ENCODE results near the gene USP33. TPM values are rescaled to one million over a fixed set of nuclear protein-coding genes. Genes with fewer than 3 reads are reported as not detected.

Gene USP33
- total and polyA plus RNA-seq, 10 of the 15 experiments (the other 5 are each of a cell fraction or from before 2014, with no cell fraction given) = 13.1 to 49.9 (median 32.2) TPM

GRCh38 chr1:77673716-77674355 is 85.8 kb downstream of the USP33 start (continued):
- TF ChIP-seq ZNF592 (IDR thresholded peaks at IDR 0.05) = no peak
- no peak for TF ChIP-seq CBFB (IDR thresholded peaks at IDR 0.05; ENCODE audit: low read depth)
- no peak for TF ChIP-seq TCF7 (IDR thresholded peaks at IDR 0.05; ENCODE audit: borderline replicate concordance)
- no peak for TF ChIP-seq RBBP5 (conservative IDR thresholded peaks at IDR 0.05)
- no peak for TF ChIP-seq NBN (IDR thresholded peaks at IDR 0.05)
- TF ChIP-seq ASH2L (IDR thresholded peaks at IDR 0.05; ENCODE audit: borderline replicate concordance, low read depth) = no peak

DNA sequence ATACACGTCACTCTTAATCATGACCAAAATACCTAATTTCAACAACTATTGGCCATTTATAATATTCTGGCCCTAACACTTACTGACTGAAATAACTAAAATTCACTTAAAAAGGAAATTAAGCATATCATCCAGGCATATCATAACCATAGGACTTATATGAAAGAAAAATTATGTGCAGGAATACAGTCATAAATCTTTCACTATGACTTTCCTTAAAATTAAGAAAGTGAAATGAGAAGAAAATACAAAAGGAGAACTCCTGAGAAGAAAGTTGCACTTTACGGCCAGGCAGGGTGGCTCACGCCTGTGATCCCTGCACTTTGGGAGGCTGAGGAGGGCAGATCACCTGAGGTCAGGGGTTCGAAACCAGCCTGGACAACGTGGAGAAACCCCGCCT is 86.6 kb downstream of the USP33 start:
- CTCF ChIA-PET = interaction anchor here (1.3 kb wide), 1 partner anchor 14 kb away, joined by 4 read pairs; no protein-coding TSS in a partner anchor
- H3K27ac ChIP-seq (ENCODE audit: control insufficient read depth, insufficient read depth) = peak overlapping the region; percentile 42; the same call in 1 of the 2 replicates
- POLR2A ChIA-PET = interaction anchor here (0.5 to 2.2 kb wide), 2 partner anchors 10 to 132 kb away, joined by 3 to 8 read pairs; partner anchors contain the start of gene ZZZ3
- WGBS (ENCODE audit: insufficient coverage, insufficient replicate concordance, low lambda C conversion rate, missing lambda C conversion rate) = 83% methylated on average over 6 of the region's 6 CpGs
- H3K4me3 ChIP-seq = peak overlapping the region; percentile 60; the same call in 1 of the 2 replicates
- RAD21 ChIA-PET (ENCODE audit: unreplicated experiment) = interaction anchor here (0.6 kb wide), 1 partner anchor 96 kb away, joined by 3 read pairs; no protein-coding TSS in a partner anchor
- FAIRE-seq = no peak
- no peaks in the 10 kb centered on the region for H3K9me3 ChIP-seq (replicated peaks; ENCODE audit: control insufficient read depth, insufficient read depth, low read length)
- H4K20me1 ChIP-seq (ENCODE audit: control insufficient read depth, insufficient read depth) = no peaks in the 10 kb centered on the region
- H2AFZ ChIP-seq (ENCODE audit: control insufficient read depth, low read depth, low read length) = no peak overlapping the region
- in situ Hi-C loops (cut with MboI) = no loop called here
- peaks cover 25% of the 10 kb centered on the region for H3K4me1 ChIP-seq (ENCODE audit: control insufficient read depth, insufficient read depth, low read length)
- H3K36me3 ChIP-seq (ENCODE audit: control insufficient read depth in 2 of 2, insufficient read depth in 2 of 2, low read length in 1 of 2) = peaks cover 0 to 3% of the 10 kb centered on the region in 2 experiments; a peak in 1 of 4 replicates
- BruUV-seq (replicated peaks) = no TSS peak
- DNase-seq (ENCODE audit: low read depth, low spot score) = no peak
- no peaks in the 10 kb centered on the region for H3K27me3 ChIP-seq (replicated peaks in 1 of 2; ENCODE audit: control insufficient read depth in 2 of 2, insufficient read depth in 2 of 2, low read length in 1 of 2)
- SMC1A ChIA-PET (ENCODE audit: uncharacterized antibody, unreplicated experiment) = interaction anchor here (0.6 to 2.0 kb wide), 6 partner anchors 8 to 206 kb away, joined by 3 to 7 read pairs (median 4); no protein-coding TSS in a partner anchor
- no peak for ATAC-seq
- H3K79me2 ChIP-seq (ENCODE audit: control insufficient read depth, insufficient read depth, low read length) = peaks cover 97% of the 10 kb centered on the region
- no peak overlapping the region; the same call in 1 of the 2 replicates for H3K9ac ChIP-seq (ENCODE audit: control insufficient read depth, insufficient read depth, low read length)
- intact Hi-C loops (cut with micrococcal nuclease; ENCODE audit: unreplicated experiment) = loop anchor here (5.0 kb wide), 1 partner anchor 954 kb away; no protein-coding TSS in a partner anchor
- H3K4me2 ChIP-seq (ENCODE audit: control insufficient read depth, insufficient read depth) = peak overlapping the region; percentile 97
- no peak for TF ChIP-seq ZNF217 (IDR thresholded peaks at IDR 0.05)
- no peak for TF ChIP-seq ASH2L (IDR thresholded peaks at IDR 0.05; ENCODE audit: borderline replicate concordance, low read depth)
- TF ChIP-seq MYC (IDR thresholded peaks at IDR 0.05; ENCODE audit: insufficient read depth, insufficient read length, insufficient replicate concordance, low read length, severe bottlenecking) = no peak
- no peak for TF ChIP-seq CEBPZ (IDR thresholded peaks at IDR 0.05; ENCODE audit: low read depth, low read length)
- no peak for TF ChIP-seq REST (IDR thresholded peaks at IDR 0.05; ENCODE audit: low read depth, low read length)

All from GM12878 (cell line).